Left ventricle myocardium inferior (tissue), 1 donor: Measurements from ENCODE around the gene PSMD5. TPM values are rescaled to one million over a fixed set of nuclear protein-coding genes. Genes with fewer than 3 reads are reported as not detected.

Experiments
- DNase-seq: peaks from one replicate; pipeline ENCODE4 v3.0.0-alpha.2; 2020
- H3K27ac ChIP-seq: fragments of 200-600 bp; replicated peaks from 2 replicates; pipeline ENCODE4 v1.8.0; 2021
- H3K27me3 ChIP-seq: fragments of 200-600 bp; 2 replicates; pipeline ENCODE4 v1.8.0; 2021; ENCODE audit warnings: low read depth
- H3K36me3 ChIP-seq: fragments of 200-600 bp; 2 replicates; pipeline ENCODE4 v1.8.0; 2021
- H3K4me1 ChIP-seq: fragments of 200-600 bp; 2 replicates; pipeline ENCODE4 v1.8.0; 2021
- H3K4me3 ChIP-seq: fragments of 200-600 bp; 2 replicates; pipeline ENCODE4 v1.8.0; 2021; ENCODE audit warnings: mild to moderate bottlenecking, moderate library complexity
- H3K9me3 ChIP-seq: fragments of 200-600 bp; replicated peaks from 2 replicates; pipeline ENCODE4 v1.8.0; 2021
- intact Hi-C: fragments of 100-400 bp; cut with micrococcal nuclease; formaldehyde crosslinking; loops from one replicate; pipeline ENCODE4 v1.11.0; 2022
- total RNA-seq: library from RNA; stranded (reverse); fragmentation: NEBNext Ultra II Directional; extraction: Animal tissue kit (Norgen Biotek cat#: 25700); gene quantifications from one replicate; pipeline ENCODE4 v1.2.1, GENCODE V29; 2021
- TF ChIP-seq, protein P1 (sequence below): fragments of 200-600 bp; IDR thresholded peaks from 2 replicates; pipeline ENCODE4 v1.8.0; 2021; ENCODE audit warnings: antibody characterized with exemption, mild to moderate bottlenecking, borderline replicate concordance
- donor health status: DM: no; HTN: yes; CAD: no; lungs with severe emphysema.

PSMD5 gene
- total RNA-seq, 1 donor from 2014 or later, result 16.2 TPM

DNA sequence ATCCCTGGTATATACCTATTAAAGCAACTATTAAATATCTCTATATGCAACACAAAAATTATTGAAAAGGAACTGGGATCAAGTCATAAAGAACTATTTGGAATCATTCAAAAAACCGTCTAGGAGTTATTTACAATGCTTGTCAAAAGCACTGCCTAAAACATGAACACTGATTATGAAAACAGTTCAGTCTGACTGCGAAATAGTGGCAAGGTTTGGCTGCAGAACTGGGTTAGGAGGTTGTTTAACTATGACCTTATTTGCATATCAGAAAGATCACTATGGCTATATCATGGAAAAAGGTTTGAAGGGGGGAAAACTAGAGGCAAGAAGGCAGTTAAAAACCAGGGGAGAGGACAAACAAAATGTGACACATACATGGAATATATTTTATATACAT lies 61.5 kb downstream of the PSMD5 start:
- TF ChIP-seq, protein P1, sequence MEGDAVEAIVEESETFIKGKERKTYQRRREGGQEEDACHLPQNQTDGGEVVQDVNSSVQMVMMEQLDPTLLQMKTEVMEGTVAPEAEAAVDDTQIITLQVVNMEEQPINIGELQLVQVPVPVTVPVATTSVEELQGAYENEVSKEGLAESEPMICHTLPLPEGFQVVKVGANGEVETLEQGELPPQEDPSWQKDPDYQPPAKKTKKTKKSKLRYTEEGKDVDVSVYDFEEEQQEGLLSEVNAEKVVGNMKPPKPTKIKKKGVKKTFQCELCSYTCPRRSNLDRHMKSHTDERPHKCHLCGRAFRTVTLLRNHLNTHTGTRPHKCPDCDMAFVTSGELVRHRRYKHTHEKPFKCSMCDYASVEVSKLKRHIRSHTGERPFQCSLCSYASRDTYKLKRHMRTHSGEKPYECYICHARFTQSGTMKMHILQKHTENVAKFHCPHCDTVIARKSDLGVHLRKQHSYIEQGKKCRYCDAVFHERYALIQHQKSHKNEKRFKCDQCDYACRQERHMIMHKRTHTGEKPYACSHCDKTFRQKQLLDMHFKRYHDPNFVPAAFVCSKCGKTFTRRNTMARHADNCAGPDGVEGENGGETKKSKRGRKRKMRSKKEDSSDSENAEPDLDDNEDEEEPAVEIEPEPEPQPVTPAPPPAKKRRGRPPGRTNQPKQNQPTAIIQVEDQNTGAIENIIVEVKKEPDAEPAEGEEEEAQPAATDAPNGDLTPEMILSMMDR, result no peak
- no peak overlapping the region for H3K27ac ChIP-seq
- H3K27me3 ChIP-seq, result no peaks in the 10 kb centered on the region

DNA sequence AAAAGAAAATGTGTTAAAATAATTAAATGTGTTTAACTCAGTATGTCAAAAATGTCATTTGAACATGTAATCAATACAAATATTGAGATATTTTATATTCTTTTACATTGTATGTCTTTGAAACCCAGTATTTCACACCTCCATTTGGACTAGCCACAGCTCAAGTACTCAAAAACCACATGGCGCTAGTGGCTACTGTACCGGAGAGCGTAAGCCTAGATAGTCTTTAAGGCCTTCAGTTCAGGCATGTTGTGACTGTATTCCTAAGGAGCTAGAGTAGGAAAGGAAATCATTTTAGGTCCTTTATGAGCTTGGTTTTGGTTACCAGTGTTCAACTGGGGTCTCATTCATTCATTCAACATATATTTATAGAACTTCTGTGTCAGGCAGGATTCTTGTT lies 62.4 kb downstream of the PSMD5 start:
- Histone ChIP-seq H3K4me1 (peaks cover 12% of the 10 kb centered on the region), H3K4me3 (no peak overlapping the region), H3K27ac (no peak overlapping the region), H3K9me3 (no peaks in the 10 kb centered on the region), H3K36me3 (peaks cover 34% of the 10 kb centered on the region), H3K27me3 (no peaks in the 10 kb centered on the region)
- intact Hi-C loops, result no loop called here
- no peak for DNase-seq
- TF ChIP-seq, protein P1, result no peak

More for the DNA sequence above, 61.5 kb downstream of the PSMD5 start:
- DNase-seq, result no peak
- intact Hi-C loops, result no loop called here
- Histone ChIP-seq H3K4me3 (no peak overlapping the region), H3K9me3 (no peaks in the 10 kb centered on the region), H3K36me3 (peaks cover 35% of the 10 kb centered on the region), H3K4me1 (peaks cover 14% of the 10 kb centered on the region)

DNA sequence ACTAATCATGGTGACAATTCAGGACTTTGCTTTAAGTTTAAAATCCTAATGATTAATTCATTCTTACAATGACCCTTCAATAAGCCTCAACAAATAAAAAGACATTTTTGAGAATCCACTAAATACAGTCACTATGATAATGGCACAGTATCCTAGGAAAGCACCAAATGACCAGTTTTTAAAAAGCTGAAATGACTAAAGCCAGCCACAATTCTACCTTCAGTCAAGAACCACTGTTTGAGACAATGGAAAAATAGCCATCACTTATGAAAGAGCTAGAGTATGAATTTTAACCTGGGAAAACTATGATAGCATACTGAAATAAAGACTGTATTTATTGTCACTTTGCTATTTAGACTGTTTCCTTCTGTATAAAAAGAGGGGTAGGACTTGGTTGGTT lies 63.5 kb downstream of the PSMD5 start:
- H3K4me3 ChIP-seq, result no peak overlapping the region
- H3K27ac ChIP-seq, result no peak overlapping the region
- peaks cover 37% of the 10 kb centered on the region for H3K36me3 ChIP-seq
- TF ChIP-seq, protein P1, result no peak
- DNase-seq, result no peak
- H3K4me1 ChIP-seq, result peaks cover 8% of the 10 kb centered on the region
- intact Hi-C loops, result no loop called here
- no peaks in the 10 kb centered on the region for H3K9me3 ChIP-seq
- no peaks in the 10 kb centered on the region for H3K27me3 ChIP-seq

DNA sequence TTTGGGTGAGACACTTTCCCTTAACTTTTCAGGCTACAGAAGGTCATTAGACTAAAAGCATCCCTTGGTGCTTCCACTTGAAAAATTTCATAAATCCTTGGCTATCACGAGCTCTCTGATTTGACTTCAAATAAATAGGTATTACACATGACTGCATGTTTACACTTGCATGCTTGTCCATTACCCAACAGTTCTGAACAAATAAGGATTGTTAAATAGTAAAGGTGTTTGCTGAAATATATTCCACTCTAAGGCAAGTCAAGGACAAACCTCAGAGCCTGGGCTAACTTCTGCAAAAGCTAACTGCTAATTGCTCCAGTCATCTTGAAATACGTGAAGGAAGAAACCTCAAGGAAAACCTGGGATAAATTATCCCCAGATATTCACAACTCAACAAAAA lies 64.0 kb downstream of the PSMD5 start:
- TF ChIP-seq, protein P1, result no peak
- Histone ChIP-seq H3K27ac (no peak overlapping the region), H3K36me3 (peaks cover 39% of the 10 kb centered on the region), H3K4me3 (no peak overlapping the region), H3K9me3 (no peaks in the 10 kb centered on the region), H3K4me1 (peaks cover 3% of the 10 kb centered on the region), H3K27me3 (no peaks in the 10 kb centered on the region)
- intact Hi-C loops, result no loop called here
- no peak for DNase-seq

DNA sequence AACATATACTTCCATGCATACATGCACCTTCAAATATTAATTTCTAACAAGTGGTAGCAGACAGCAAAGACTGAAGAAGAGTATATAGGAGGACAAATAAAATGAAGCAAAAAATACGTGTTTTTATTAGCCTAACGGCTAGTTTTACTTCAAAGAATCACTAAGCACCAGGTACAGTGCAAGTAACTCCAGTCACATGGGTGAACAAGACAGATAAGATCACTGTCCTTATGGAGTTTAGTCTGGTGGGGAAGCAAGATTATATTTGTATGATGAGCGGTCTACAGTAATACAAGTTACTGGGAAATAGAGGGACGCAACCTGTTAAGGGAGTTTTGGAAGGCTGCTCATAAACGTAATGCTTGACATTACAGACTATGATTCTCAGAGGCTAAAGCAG lies 65.5 kb downstream of the PSMD5 start:
- DNase-seq, result no peak
- H3K4me1 ChIP-seq, result no peaks in the 10 kb centered on the region
- no peak overlapping the region for H3K4me3 ChIP-seq
- TF ChIP-seq, protein P1, result no peak
- peaks cover 55% of the 10 kb centered on the region for H3K36me3 ChIP-seq
- H3K27me3 ChIP-seq, result no peaks in the 10 kb centered on the region
- intact Hi-C loops, result no loop called here
- no peaks in the 10 kb centered on the region for H3K9me3 ChIP-seq
- H3K27ac ChIP-seq, result no peak overlapping the region

DNA sequence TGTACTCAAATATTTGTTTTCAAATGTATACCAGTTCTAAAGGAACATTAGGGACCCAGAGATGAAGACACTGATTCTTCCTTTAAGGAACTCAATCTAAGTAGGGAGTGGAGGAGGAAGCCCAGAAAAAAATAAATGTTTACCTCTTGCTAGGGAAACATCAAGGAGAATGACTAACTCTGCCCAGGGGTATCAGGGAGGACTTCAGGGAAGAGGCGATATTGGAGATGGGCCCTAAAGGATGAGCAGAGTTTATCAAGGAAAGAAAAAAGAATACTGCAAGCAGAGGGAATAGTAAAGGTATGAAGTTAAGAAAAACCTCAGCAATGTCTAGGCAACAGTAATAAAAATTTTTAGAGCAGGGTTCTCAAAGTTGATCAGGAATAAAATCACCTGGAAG lies 65.9 kb downstream of the PSMD5 start:
- no peaks in the 10 kb centered on the region for H3K27me3 ChIP-seq
- DNase-seq, result no peak
- TF ChIP-seq, protein P1, result no peak
- no peaks in the 10 kb centered on the region for H3K9me3 ChIP-seq
- no peak overlapping the region for H3K4me3 ChIP-seq
- no peaks in the 10 kb centered on the region for H3K4me1 ChIP-seq
- H3K36me3 ChIP-seq, result peaks cover 58% of the 10 kb centered on the region
- no peak overlapping the region for H3K27ac ChIP-seq
- intact Hi-C loops, result no loop called here
